Right ventricle myocardium superior (tissue), 1 donor: ENCODE data around the gene YKT6. TPM values are rescaled to one million over a fixed set of nuclear protein-coding genes. Genes with fewer than 3 reads are reported as not detected.
"Not testable (repeated sequence)": the region's sequence is repeated elsewhere in the genome, so short reads cannot be mapped to it uniquely, and the experiment has no call there.

Source experiments
- ATAC-seq: fragments of 200-7000 bp; cut with Tn5 transposase; one replicate; pipeline ENCODE4 v1.9.1; 2020; ENCODE audit warnings: mild to moderate bottlenecking; ENCODE audit not compliant: poor library complexity
- DNase-seq: peaks from one replicate; pipeline ENCODE4 v3.0.0-alpha.2; 2020
- intact Hi-C: fragments of 100-400 bp; cut with DNase I; formaldehyde crosslinking; loops from one replicate; pipeline ENCODE4 v1.11.2; 2022
- total RNA-seq: library from RNA; stranded (reverse); fragmentation: NEBNext Ultra II Directional; extraction: Animal tissue kit (Norgen Biotek cat#: 25700); gene quantifications from one replicate; pipeline ENCODE4 v1.2.1, GENCODE V29; 2021
- donor health status: DM: no; HTN: yes; CAD: no; lungs with severe emphysema.

Gene YKT6
- total RNA-seq, 1 donor from 2014 or later, result 48.9 TPM

- intact Hi-C loops, result no loop called here
- DNase-seq, result no peak
- no peak for ATAC-seq
Observed at GRCh38 chr7:44167920-44168319, 32.9 kb upstream of the YKT6 start.

- intact Hi-C loops, ATAC-seq, DNase-seq: not testable (repeated sequence)
Observed at GRCh38 chr7:44171901-44172300, 28.9 kb upstream of the YKT6 start.

- intact Hi-C loops, result no loop called here
- ATAC-seq, result no peak
- DNase-seq, result no peak
Observed at GRCh38 chr7:44172352-44172751, 28.4 kb upstream of the YKT6 start.

GRCh38 chr7:44172803-44173424, 27.9 kb upstream of the YKT6 start:
- intact Hi-C loops, result no loop called here
- no peak for ATAC-seq

GRCh38 chr7:44173911-44174693, 26.7 kb upstream of the YKT6 start:
- intact Hi-C loops, result no loop called here
- ATAC-seq (no peak), DNase-seq (no peak)

More at GRCh38 chr7:44172803-44173424, 27.9 kb upstream of the YKT6 start:
- DNase-seq, result no peak

GRCh38 chr7:44174694-44174948, 26.2 kb upstream of the YKT6 start:
- DNase-seq, ATAC-seq, intact Hi-C loops: not testable (repeated sequence)

GRCh38 chr7:44175730-44176129, 25.0 kb upstream of the YKT6 start:
- DNase-seq (no peak), ATAC-seq (no peak)
- intact Hi-C loops, result no loop called here

- no peak for ATAC-seq
- no peak for DNase-seq
- intact Hi-C loops, result no loop called here
Observed at GRCh38 chr7:44176486-44176885, 24.3 kb upstream of the YKT6 start.

GRCh38 chr7:44177570-44178131, 23.1 kb upstream of the YKT6 start:
- ATAC-seq, result peak; percentile 31
- intact Hi-C loops, result no loop called here
- DNase-seq, result no peak

- intact Hi-C loops, result no loop called here
- DNase-seq (no peak), ATAC-seq (no peak)
Observed at GRCh38 chr7:44180631-44181030, 20.1 kb upstream of the YKT6 start.

GRCh38 chr7:44182827-44183226, 18.0 kb upstream of the YKT6 start:
- DNase-seq (no peak), ATAC-seq (no peak)
- intact Hi-C loops, result no loop called here

- DNase-seq (no peak), ATAC-seq (no peak)
- intact Hi-C loops, result no loop called here
Observed at GRCh38 chr7:44183386-44183785, 17.4 kb upstream of the YKT6 start.

GRCh38 chr7:44184206-44184872, 16.4 kb upstream of the YKT6 start:
- ATAC-seq, result no peak
- intact Hi-C loops, result no loop called here
- no peak for DNase-seq

GRCh38 chr7:44184873-44185446, 15.8 kb upstream of the YKT6 start:
- intact Hi-C loops, result loop anchor here (5.0 kb wide), 1 partner anchor 48 kb away; no protein-coding TSS in a partner anchor
- no peak for ATAC-seq

GRCh38 chr7:44185729-44186128, 15.0 kb upstream of the YKT6 start:
- ATAC-seq (no peak), DNase-seq (no peak)
- intact Hi-C loops, result loop anchor here (5.0 kb wide), 1 partner anchor 48 kb away; no protein-coding TSS in a partner anchor

More at GRCh38 chr7:44184873-44185446, 15.8 kb upstream of the YKT6 start:
- DNase-seq, result no peak

GRCh38 chr7:44186736-44187135, 14.0 kb upstream of the YKT6 start:
- ATAC-seq (no peak), DNase-seq (no peak)
- intact Hi-C loops, result loop anchor here (5.0 kb wide), 1 partner anchor 49 kb away; no protein-coding TSS in a partner anchor

GRCh38 chr7:44187636-44188416, 13.0 kb upstream of the YKT6 start:
- intact Hi-C loops, result loop anchor here (5.0 kb wide), 1 partner anchor 51 kb away; no protein-coding TSS in a partner anchor
- DNase-seq (no peak), ATAC-seq (no peak)

- intact Hi-C loops, result loop anchor here (5.0 kb wide), 1 partner anchor 51 kb away; no protein-coding TSS in a partner anchor
- no peak for ATAC-seq
- DNase-seq, result no peak
Observed at GRCh38 chr7:44188480-44189225, 12.1 kb upstream of the YKT6 start.
